Common myeloid progenitor, CD34-positive (primary cell): ENCODE results near the gene CSF1R.
A peak's percentile ranks its signal among the peaks of the same experiment; 100 is the strongest.

ENCODE experiments used
- CTCF ChIA-PET: fragments of 350-600 bp; sonication (Branson Sonifier 250); formaldehyde crosslinking; loops from one replicate; lab custom pipeline; 2021; ENCODE audit warnings: antibody characterized with exemption; lab: Charles Lee
- POLR2A ChIA-PET: fragments of 350-600 bp; sonication (Branson Sonifier 250); formaldehyde crosslinking; loops from one replicate; lab custom pipeline; 2021; ENCODE audit warnings: antibody characterized with exemption; lab: Charles Lee
- DNase-seq, 3 donors: peaks; one replicate each; pipeline versions ENCODE4 v3.0.0 to v3.0.0-alpha.2; 2013
- H3K27ac ChIP-seq, 2 experiments: 1 replicate in 1 of 2; 2 replicates in 1 of 2; pipeline ENCODE4 v1.7.0; 2013; ENCODE audit warnings: inconsistent platforms in 2 of 2, low read length in 2 of 2, mild to moderate bottlenecking in 2 of 2, low read depth in 1 of 2, moderate library complexity in 1 of 2; ENCODE audit not compliant: severe bottlenecking in 2 of 2, insufficient read depth in 1 of 2, poor library complexity in 1 of 2
- H3K27me3 ChIP-seq, 5 experiments: replicated peaks in 2 of 5; 1 replicate in 3 of 5; 2 replicates in 2 of 5; pipeline versions ENCODE4 v1.6.1 to v1.7.0; 2013; ENCODE audit warnings: low read length in 4 of 5, mild to moderate bottlenecking in 2 of 5, moderate library complexity in 2 of 5, inconsistent platforms in 1 of 5; ENCODE audit not compliant: insufficient read depth in 5 of 5, control insufficient read depth in 4 of 5
- H3K36me3 ChIP-seq, 4 experiments: 1 replicate in 2 of 4; 2 replicates in 2 of 4; pipeline versions ENCODE4 v1.6.1 to v1.7.0; 2013; ENCODE audit warnings: low read length in 3 of 4, control low read depth in 1 of 4, mild to moderate bottlenecking in 1 of 4; ENCODE audit not compliant: control insufficient read depth in 4 of 4, insufficient read depth in 4 of 4
- H3K4me1 ChIP-seq, 4 experiments: 1 replicate in 3 of 4; 2 replicates in 1 of 4; pipeline versions ENCODE4 v1.6.1 to v1.7.1; 2013; ENCODE audit warnings: low read length in 3 of 4, mild to moderate bottlenecking in 3 of 4, control low read depth in 1 of 4, inconsistent platforms in 1 of 4, moderate library complexity in 1 of 4; ENCODE audit not compliant: control insufficient read depth in 4 of 4, insufficient read depth in 4 of 4; ENCODE audit errors: control extremely low read depth in 1 of 4
- H3K4me3 ChIP-seq, 7 experiments: 1 replicate in 4 of 7; 2 replicates in 3 of 7; pipeline versions ENCODE4 v1.5.1 to v1.7.0; 2013; ENCODE audit warnings: mild to moderate bottlenecking in 7 of 7, low read length in 6 of 7, moderate library complexity in 6 of 7, inconsistent platforms in 2 of 7, low read depth in 2 of 7, control low read depth in 1 of 7; ENCODE audit not compliant: insufficient read depth in 4 of 7, control insufficient read depth in 1 of 7; ENCODE audit errors: extremely low read depth in 1 of 7
- H3K9me3 ChIP-seq, 5 experiments: 1 replicate in 4 of 5; 2 replicates in 1 of 5; pipeline versions ENCODE4 v1.6.1 to v1.7.1; 2013; ENCODE audit warnings: low read length in 4 of 5, mild to moderate bottlenecking in 2 of 5, inconsistent platforms in 1 of 5, low read depth in 1 of 5, moderate library complexity in 1 of 5; ENCODE audit not compliant: control insufficient read depth in 4 of 5, insufficient read depth in 2 of 5; ENCODE audit errors: control extremely low read depth in 1 of 5
- WGBS: methylation state at CpG from one replicate; pipeline ENCODE4 v1.1.5; 2013; ENCODE audit not compliant: insufficient coverage; 5-methylcytosine and 5-hydroxymethylcytosine counted together

CSF1R gene

GRCh38 chr5:150067405-150067960 is 18.9 kb downstream of the CSF1R start:
- ChIA-PET POLR2A (no interaction called here), CTCF (interaction anchor here (1.0 to 4.0 kb wide), 5 partner anchors 8 to 51 kb away, joined by 4 to 18 read pairs (median 7); partner anchors contain the start of gene CSF1R)

GRCh38 chr5:150066901-150067396 is 19.4 kb downstream of the CSF1R start:
- Histone ChIP-seq H3K36me3 (no peaks in the 10 kb centered on the region), H3K27ac (no peak overlapping the region), H3K4me1 (peaks cover 0 to 85% (median 72%) of the 10 kb centered on the region in 4 experiments), H3K27me3 (no peaks in the 10 kb centered on the region), H3K4me3 (peak overlapping the region in 1 of 7 experiments; percentile 10), H3K9me3 (no peaks in the 10 kb centered on the region)
- ChIA-PET POLR2A (no interaction called here), CTCF (interaction anchor here (1.0 to 4.0 kb wide), 5 partner anchors 9 to 51 kb away, joined by 3 to 18 read pairs (median 7); partner anchors contain the start of gene CSF1R)
- DNase-seq: peak in 2 of 3 donors; percentile 57 to 58
- 86% methylated on average over 1 of the region's 2 CpGs for WGBS

More at GRCh38 chr5:150067405-150067960, 18.9 kb downstream of the CSF1R start:
- Histone ChIP-seq H3K4me1 (peaks cover 0 to 82% (median 68%) of the 10 kb centered on the region in 4 experiments), H3K27ac (no peak overlapping the region), H3K9me3 (no peaks in the 10 kb centered on the region), H3K4me3 (no peak overlapping the region), H3K36me3 (no peaks in the 10 kb centered on the region), H3K27me3 (no peaks in the 10 kb centered on the region)
- 88% methylated on average over 5 of the region's 6 CpGs for WGBS
- DNase-seq: no peak

DNA sequence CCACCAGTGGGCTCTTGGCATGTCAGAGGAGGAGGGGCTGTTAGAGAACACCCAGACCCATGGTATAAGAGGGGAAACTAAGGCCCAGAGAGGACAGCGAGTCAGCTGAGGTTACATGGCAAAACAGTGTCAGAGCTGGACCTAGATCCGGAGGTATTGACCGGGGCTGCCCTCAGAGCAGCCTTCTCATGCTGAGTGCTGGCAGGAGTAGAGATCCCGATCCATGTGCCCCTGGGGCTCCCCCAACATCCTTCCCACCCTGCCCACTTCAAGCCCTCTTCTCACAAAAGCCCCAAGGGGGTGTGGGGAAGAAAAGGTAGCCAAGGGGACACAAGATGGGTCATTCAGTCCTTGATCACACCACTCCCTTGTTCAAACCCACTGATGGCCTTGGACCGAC is 19.9 kb downstream of the CSF1R start:
- Histone ChIP-seq H3K27me3 (no peaks in the 10 kb centered on the region), H3K9me3 (no peaks in the 10 kb centered on the region), H3K4me3 (no peak overlapping the region), H3K27ac (no peak overlapping the region), H3K36me3 (no peaks in the 10 kb centered on the region), H3K4me1 (peaks cover 0 to 89% (median 74%) of the 10 kb centered on the region in 4 experiments)
- 100% methylated on average over 3 of the region's 5 CpGs for WGBS
- no peak for DNase-seq
- CTCF ChIA-PET: interaction anchor here (1.1 to 4.2 kb wide), 8 partner anchors 9 to 52 kb away, joined by 3 to 26 read pairs (median 7); no protein-coding TSS in a partner anchor
- POLR2A ChIA-PET: no interaction called here

GRCh38 chr5:150065886-150066285 is 20.5 kb downstream of the CSF1R start:
- POLR2A ChIA-PET: no interaction called here
- no peaks in the 10 kb centered on the region for H3K9me3 ChIP-seq
- no peaks in the 10 kb centered on the region for H3K36me3 ChIP-seq
- no peak for DNase-seq
- 94% methylated on average over 7 of the region's 10 CpGs for WGBS
- no peak overlapping the region for H3K27ac ChIP-seq
- H3K4me3 ChIP-seq: no peak overlapping the region
- CTCF ChIA-PET: interaction anchor here (0.8 to 4.2 kb wide), 11 partner anchors 9 to 52 kb away, joined by 3 to 26 read pairs (median 6); no protein-coding TSS in a partner anchor
- peaks cover 0 to 89% (median 74%) of the 10 kb centered on the region in 4 experiments for H3K4me1 ChIP-seq
- no peaks in the 10 kb centered on the region for H3K27me3 ChIP-seq

DNA sequence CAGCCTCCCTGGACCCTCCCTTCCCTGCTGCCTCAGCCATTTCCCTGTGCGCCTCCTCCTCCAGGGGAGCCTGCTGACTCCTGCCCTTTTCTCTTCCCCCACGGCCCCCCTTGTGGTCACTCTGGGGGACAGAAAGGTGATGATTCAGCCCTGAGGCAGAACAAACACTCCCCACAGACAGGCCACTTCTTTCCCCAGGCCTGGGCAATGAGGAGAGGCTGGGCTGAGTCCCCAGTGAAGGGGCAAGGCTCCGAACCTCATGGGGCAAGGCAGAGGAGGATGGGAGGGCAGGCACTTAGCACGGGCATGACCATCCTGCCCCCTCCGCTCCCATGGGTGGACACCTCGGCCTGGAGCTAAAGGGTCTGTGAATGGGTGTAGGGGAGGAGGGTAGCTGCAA is 21.0 kb downstream of the CSF1R start:
- Histone ChIP-seq H3K27me3 (no peaks in the 10 kb centered on the region), H3K36me3 (no peaks in the 10 kb centered on the region), H3K9me3 (no peaks in the 10 kb centered on the region), H3K4me3 (no peak overlapping the region), H3K27ac (no peak overlapping the region), H3K4me1 (peaks cover 0 to 83% (median 73%) of the 10 kb centered on the region in 4 experiments)
- POLR2A ChIA-PET: no interaction called here
- 98% methylated on average over 4 of the region's 6 CpGs for WGBS
- no peak for DNase-seq
- CTCF ChIA-PET: interaction anchor here (0.8 to 4.2 kb wide), 15 partner anchors 8 to 231 kb away, joined by 3 to 26 read pairs (median 6); no protein-coding TSS in a partner anchor

DNA sequence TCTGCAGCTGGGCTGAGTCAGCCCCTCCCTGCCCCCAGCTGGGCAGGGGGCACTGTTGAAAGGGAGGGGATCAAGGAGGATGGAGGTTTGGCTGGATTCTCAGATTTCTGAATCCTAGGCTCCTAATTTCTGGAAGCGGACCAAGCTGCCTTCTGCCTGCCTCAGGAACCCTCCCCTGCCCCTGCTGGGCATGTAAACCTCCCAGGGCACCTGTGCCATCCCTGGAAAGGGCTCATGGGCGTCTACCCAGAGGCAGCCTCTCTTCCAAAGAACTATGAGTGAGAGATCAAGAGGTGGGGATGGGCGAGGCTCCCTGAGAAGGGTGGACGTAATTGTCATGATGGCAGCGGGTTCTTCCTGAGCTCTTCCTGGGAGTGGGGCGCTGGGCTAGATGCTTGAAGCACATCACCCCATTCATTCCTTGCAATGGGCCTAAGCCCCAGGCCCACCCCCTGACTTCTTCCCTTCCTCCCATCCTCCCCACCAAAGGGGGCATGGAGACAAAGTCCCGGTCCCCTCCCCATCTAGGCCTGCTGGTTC is 21.6 kb downstream of the CSF1R start:
- 91% methylated on average over 6 of the region's 7 CpGs for WGBS
- CTCF ChIA-PET: interaction anchor here (0.9 to 4.2 kb wide), 13 partner anchors 8 to 231 kb away, joined by 3 to 26 read pairs (median 6); no protein-coding TSS in a partner anchor
- H3K36me3 ChIP-seq: no peaks in the 10 kb centered on the region

More for the DNA sequence above, 21.6 kb downstream of the CSF1R start:
- POLR2A ChIA-PET: interaction anchor here (1.0 kb wide), 1 partner anchor 18 kb away, joined by 4 read pairs; no protein-coding TSS in a partner anchor
- Histone ChIP-seq H3K4me3 (no peak overlapping the region), H3K9me3 (no peaks in the 10 kb centered on the region), H3K27ac (no peak overlapping the region), H3K27me3 (no peaks in the 10 kb centered on the region), H3K4me1 (peaks cover 0 to 78% (median 72%) of the 10 kb centered on the region in 4 experiments)
- DNase-seq: no peak
